DMS79 (cell line): ENCODE data around the gene SYNJ1.
"Not testable (repeated sequence)": the region's sequence is repeated elsewhere in the genome, so short reads cannot be mapped to it uniquely, and the experiment has no call there.

Experiments
- DNase-seq: peaks from one replicate; lab custom pipeline; 2025; lab: John Stamatoyannopoulos, UW

SYNJ1 gene

DNA sequence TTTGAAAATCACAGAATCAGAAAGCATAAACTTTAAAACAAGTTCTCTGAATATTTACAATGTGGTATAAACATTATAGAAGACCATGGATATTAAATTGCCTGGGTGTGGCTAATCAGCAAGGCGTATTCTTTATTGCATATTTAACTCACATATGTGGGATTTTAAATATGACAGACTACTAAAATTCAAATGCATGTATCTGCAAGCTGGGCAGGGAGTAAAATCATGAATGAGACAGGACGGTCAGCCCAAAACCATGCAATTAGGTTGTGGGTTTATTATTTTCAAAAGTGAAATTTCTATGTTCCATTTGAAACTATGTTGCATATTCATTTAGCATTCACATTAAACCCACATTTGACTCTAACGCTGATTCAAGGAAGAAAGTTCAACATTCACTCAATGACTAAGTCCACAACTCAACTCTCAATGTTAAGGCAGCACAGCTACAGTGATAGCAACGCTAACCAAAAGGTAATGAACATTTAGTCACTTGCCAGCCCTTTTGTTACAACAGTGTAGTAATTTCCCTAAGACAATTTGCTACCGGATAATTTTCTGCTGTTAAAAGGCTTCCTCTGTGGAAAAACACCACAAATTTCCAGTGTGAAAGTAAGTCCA, 6.3 kb upstream of the SYNJ1 start:
- DNase-seq: no peak

DNA sequence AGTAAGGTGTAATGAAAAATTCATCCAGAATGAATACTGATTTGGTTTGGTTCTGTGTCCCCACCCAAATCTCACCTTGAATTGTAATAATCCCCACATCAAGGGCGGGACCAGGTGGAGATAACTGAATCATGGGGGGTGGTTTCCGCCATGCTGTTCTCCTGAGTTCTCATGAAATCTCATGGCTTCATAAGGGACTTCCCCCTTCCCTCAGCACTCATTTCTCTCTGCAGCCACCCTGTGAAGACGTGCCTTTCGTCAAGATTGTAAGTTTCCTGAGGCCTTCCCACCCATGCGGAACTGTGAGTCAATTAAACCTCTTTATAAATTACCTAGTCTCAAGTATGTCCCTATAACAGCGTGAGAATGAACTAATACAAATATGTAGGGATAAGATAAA, 5.5 kb upstream of the SYNJ1 start:
- no peak for DNase-seq

GRCh38 chr21:32732544-32732943, 4.7 kb upstream of the SYNJ1 start:
- no peak for DNase-seq

GRCh38 chr21:32728848-32729247, 1.0 kb upstream of the SYNJ1 start:
- no peak for DNase-seq

GRCh38 chr21:32728456-32728839, 635 bp upstream of the SYNJ1 start:
- DNase-seq: peak; percentile 18

- DNase-seq: peak; percentile 12
These were observed 750 bp downstream of the SYNJ1 start for GRCh38 chr21:32726839-32727686.

DNA sequence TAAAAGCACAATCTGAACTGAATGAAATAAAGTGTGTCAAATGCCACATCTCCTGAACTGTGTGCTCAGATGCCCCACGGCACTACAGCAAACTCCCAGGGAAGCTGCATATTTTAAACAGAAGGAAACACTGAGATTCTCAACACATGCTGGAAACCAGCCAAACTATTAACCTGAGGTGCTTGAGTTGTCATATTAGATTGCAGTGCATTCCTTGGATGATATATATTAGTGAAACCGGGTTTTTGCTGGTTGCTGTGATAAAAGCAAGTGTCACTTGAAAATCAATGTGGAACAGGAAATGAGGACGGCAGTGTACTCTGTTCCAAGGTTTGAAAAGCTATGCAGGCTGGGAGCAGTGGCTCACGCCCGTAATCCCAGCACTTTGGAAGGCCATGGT, 8.7 kb downstream of the SYNJ1 start:
- peak; percentile 85 for DNase-seq

DNA sequence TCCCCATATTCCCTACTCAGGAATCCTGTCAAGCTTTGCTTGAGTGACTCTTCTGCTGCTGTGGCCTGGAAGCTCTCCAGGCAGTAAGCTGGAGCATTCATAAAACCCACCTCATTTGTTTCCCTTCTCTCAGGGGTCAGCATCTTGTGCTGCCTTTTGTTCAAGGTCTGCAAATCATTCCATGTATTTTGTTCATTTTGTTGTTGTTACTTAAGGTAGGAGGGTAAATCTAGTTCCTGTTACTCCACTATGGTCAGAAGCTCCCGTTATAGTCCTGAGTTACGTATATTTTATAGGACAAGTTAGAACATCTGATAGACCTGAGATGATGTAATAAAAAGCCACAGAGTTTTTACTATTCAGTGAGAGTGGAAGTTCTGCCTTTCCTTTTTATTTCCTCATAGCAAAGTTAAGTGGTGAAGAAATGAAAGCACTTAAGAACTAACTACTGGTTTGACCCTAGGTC, 9.9 kb downstream of the SYNJ1 start:
- peak; percentile 60 for DNase-seq

GRCh38 chr21:32716486-32716885, 11.3 kb downstream of the SYNJ1 start:
- DNase-seq: no peak

DNA sequence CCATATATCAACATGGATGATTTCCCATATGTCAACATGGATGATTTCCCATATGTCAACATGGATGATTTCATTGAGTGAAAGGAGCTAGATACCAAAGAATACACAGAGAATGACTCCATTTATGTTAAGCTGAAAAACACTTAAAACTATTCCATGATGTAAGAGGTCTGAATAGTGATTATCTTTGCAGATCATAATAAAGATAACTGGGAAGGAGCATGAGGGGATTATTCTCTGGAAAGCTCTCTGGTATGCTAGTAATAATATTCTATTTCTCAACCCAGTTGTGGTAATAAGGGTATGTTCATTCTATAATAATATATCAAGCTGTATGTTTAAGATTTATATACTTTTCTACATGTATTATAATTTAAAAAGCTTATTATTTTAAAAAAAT, 14.1 kb downstream of the SYNJ1 start:
- no peak for DNase-seq

DNA sequence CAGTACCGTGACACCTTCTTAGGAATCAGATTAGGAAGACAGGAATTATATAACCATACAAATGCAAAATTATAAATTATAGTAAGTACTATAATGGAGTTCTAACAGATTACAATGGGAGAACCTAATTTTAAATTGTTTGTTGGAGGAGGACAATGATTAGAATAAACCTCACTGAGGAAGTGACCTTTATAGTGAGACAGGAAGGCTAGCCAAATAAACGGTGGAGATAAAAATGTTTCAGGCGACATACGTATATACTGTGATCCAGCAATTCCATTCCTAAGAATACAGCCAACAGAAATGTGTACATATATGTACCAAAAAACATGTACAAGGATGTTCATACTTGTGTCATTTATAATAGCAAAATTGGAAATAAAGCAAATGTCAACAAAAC, 15.2 kb downstream of the SYNJ1 start:
- no peak for DNase-seq

GRCh38 chr21:32712043-32712442, 15.8 kb downstream of the SYNJ1 start:
- peak; percentile 13 for DNase-seq

GRCh38 chr21:32710987-32711386, 16.8 kb downstream of the SYNJ1 start:
- no peak for DNase-seq

GRCh38 chr21:32710069-32710784, 17.6 kb downstream of the SYNJ1 start:
- DNase-seq: no peak

- DNase-seq: no peak
These were observed 19.7 kb downstream of the SYNJ1 start for GRCh38 chr21:32708069-32708468.

- no peak for DNase-seq
These were observed 21.9 kb downstream of the SYNJ1 start for GRCh38 chr21:32705901-32706300.

DNA sequence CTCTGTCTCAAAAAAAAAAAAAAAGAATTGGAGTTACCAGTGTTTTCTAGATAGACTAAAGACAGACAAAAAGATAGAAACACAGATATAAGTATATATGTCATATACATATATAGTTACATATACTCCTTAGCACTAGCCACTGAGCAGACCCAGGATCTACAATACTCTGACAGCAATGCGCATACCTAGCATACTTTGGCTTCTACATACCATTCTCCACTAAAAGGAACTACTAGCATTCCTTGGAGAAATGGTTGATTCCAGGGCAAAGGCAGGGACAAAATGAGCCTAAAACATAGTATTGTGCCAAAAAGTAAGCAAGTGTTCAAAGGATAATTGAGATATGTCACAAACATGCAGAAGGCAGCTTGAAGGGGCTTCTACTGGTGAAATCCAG, 22.7 kb downstream of the SYNJ1 start:
- no peak for DNase-seq

GRCh38 chr21:32702702-32703101, 25.1 kb downstream of the SYNJ1 start:
- no peak for DNase-seq

- no peak for DNase-seq
These were observed 28.7 kb downstream of the SYNJ1 start for GRCh38 chr21:32698971-32699693.

DNA sequence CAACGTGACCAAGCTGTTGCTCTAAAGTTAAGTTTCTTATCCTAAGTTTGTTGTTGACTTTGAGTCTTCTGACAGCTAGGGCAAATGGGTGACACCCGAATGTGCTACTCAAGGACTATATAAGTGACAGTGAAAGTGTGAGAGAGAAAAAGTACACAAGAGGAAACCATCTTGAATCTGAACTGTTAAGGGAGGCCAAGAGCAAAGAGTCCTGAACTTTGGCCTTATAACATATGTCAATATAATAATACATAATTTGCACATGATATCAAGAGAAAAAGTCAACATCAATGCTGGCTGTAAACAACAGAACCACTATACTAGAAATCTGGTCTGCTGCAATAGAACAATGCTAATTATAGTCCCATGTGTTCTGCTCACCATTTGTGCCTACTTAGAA, 29.5 kb downstream of the SYNJ1 start:
- no peak for DNase-seq

DNA sequence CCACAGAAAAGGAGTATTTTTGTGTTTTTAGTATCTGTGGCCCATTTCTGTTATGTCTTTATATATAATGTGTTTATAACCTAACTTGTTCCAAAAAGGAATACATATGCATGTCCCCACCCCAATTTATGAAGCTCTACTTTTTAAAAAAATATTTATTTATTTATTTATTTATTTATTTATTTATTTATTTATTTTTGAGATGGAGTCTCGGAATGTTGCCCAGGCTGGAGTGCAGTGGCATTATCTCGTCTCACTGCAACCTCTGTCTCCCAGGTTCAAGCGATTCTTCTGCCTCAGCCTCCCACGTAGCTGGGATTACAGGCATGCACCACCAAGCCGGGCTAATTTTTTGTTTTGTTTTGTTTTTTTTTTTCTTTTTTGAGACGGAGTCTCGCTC, 32.3 kb downstream of the SYNJ1 start:
- not testable (repeated sequence) for DNase-seq

DNA sequence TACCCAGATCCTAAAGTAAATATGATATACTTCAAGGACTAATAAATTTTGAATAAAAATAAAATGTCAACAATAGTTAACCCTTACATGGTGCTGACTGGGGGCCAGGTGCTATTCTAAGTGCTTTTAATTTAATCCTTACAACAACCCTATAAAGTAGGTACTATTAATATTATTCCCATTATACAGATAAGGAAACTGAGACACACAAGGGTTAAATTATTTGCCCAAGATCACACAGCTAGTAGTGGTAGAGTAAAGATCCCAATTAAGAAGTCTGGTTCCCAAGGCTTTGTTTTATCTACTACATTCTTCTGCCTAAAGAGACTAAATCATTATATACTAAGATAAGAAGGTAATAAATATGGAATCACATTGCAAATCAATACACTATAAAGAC, 34.2 kb downstream of the SYNJ1 start:
- DNase-seq: no peak
